Panc1 (cell line): ENCODE data around the gene TFEB. TPM values are rescaled to one million over a fixed set of nuclear protein-coding genes. Genes with fewer than 3 reads are reported as not detected.

Experiments used
- ATAC-seq: fragments of 200-7000 bp; cut with Tn5 transposase; 2 replicates; pipeline ENCODE4 v1.9.1; 2020; ENCODE audit warnings: mild to moderate bottlenecking, moderate library complexity
- BruUV-seq: library from RNA; stranded (reverse); fragments of 400-500 nt; replicated peaks from 2 replicates; lab custom pipeline; 2021; lab: Mats Ljungman, UMichigan
- CTCF ChIA-PET: fragments of 300-600 bp; sonication (Branson Sonifier 250); formaldehyde crosslinking; loops from one replicate; lab custom pipeline; 2022; ENCODE audit warnings: antibody characterized with exemption; lab: Charles Lee
- POLR2A ChIA-PET: fragments of 300-600 bp; sonication (Branson Sonifier 250); formaldehyde crosslinking; loops from one replicate; lab custom pipeline; 2022; ENCODE audit warnings: antibody characterized with exemption; lab: Charles Lee
- DNase-seq: peaks from one replicate; pipeline ENCODE4 v3.0.0-alpha.2; 2010; ENCODE audit warnings: low read depth, low spot score
- H3K27ac ChIP-seq: 2 replicates; pipeline ENCODE4 v1.5.1; 2011; ENCODE audit warnings: mild to moderate bottlenecking, low read length, inconsistent platforms
- H3K27me3 ChIP-seq: fragments of 200-500 bp; sonication (Bioruptor generic); 2 replicates; pipeline ENCODE4 v1.6.0; 2014; ENCODE audit warnings: low read length, inconsistent platforms; ENCODE audit not compliant: control insufficient read depth, insufficient read depth
- H3K36me3 ChIP-seq: fragments of 200-500 bp; sonication (Bioruptor generic); 2 replicates; pipeline ENCODE4 v1.5.1; 2014; ENCODE audit warnings: inconsistent platforms, mild to moderate bottlenecking, low read length, moderate library complexity; ENCODE audit not compliant: control insufficient read depth, insufficient read depth
- H3K4me1 ChIP-seq: 2 replicates; pipeline ENCODE4 v1.5.1; 2011; ENCODE audit warnings: inconsistent platforms, mild to moderate bottlenecking, low read length, moderate library complexity; ENCODE audit not compliant: control insufficient read depth, insufficient read depth
- H3K4me3 ChIP-seq, 2 experiments: 2 replicates each; pipeline ENCODE4 v1.5.1; 2011 to 2012; ENCODE audit warnings: low read depth in 2 of 2, low read length in 2 of 2, mild to moderate bottlenecking in 2 of 2, inconsistent platforms in 1 of 2, moderate library complexity in 1 of 2
- H3K9me3 ChIP-seq: fragments of 200-500 bp; sonication (Bioruptor generic); 2 replicates; pipeline ENCODE4 v1.5.1; 2014; ENCODE audit warnings: low read depth, mild to moderate bottlenecking, inconsistent platforms, low read length, moderate library complexity; ENCODE audit not compliant: control insufficient read depth, insufficient read depth
- POLR2AphosphoS5 ChIP-seq: IDR thresholded peaks from 2 replicates; pipeline ENCODE4 v1.6.1; 2012; ENCODE audit warnings: mild to moderate bottlenecking, low read depth, low read length, moderate library complexity
- SIN3A ChIP-seq: IDR thresholded peaks from 2 replicates; pipeline ENCODE4 v1.6.1; 2012; ENCODE audit warnings: low read depth, mild to moderate bottlenecking, low read length, moderate library complexity, borderline replicate concordance; ENCODE audit not compliant: insufficient read depth
- TCF7L2 ChIP-seq: IDR thresholded peaks from 2 replicates; pipeline ENCODE4 v1.6.1; 2011; ENCODE audit warnings: mild to moderate bottlenecking, low read depth, low read length, inconsistent platforms
- in situ Hi-C: cut with HindIII; loops from 2 replicates; pipeline ENCODE4 v1.10.0; 2016; ENCODE audit warnings: low sequenced_read_pairs, low pct_unique_long_range_greater_than_20kb
- intact Hi-C: fragments of 100-400 bp; cut with micrococcal nuclease; formaldehyde crosslinking; loops from one replicate; pipeline ENCODE4 v1.10.0; 2022; ENCODE audit not compliant: unreplicated experiment
- total RNA-seq: library from RNA; stranded (reverse); gene quantifications from one replicate; pipeline ENCODE4 v1.2.1, GENCODE V29; 2021; ENCODE audit not compliant: unreplicated experiment
- TF ChIP-seq, protein P1 (sequence below): fragments of 450-650 bp; IDR thresholded peaks from 2 replicates; pipeline ENCODE4 v1.5.1; 2017; ENCODE audit warnings: mild to moderate bottlenecking
- TF ChIP-seq, protein P2 (sequence below), 2 experiments: IDR thresholded peaks; 2 replicates each; pipeline ENCODE4 v1.6.1; 2011 to 2012; ENCODE audit warnings: low read depth in 2 of 2, control low read depth in 1 of 2, low read length in 1 of 2, mild to moderate bottlenecking in 1 of 2, moderate library complexity in 1 of 2; ENCODE audit not compliant: insufficient read depth in 1 of 2

TFEB gene
- total RNA-seq, 1 experiment from 2014 or later: 13.3 TPM

- no peak for TF ChIP-seq TCF7L2
Observed at GRCh38 chr6:41674231-41675000, 61.0 kb downstream of the TFEB start (continued).

GRCh38 chr6:41673704-41674000, 61.8 kb downstream of the TFEB start:
- in situ Hi-C loops: no loop called here
- no peak for ATAC-seq
- Histone ChIP-seq H3K27me3 (no peaks in the 10 kb centered on the region), H3K9me3 (peaks cover 2% of the 10 kb centered on the region; the same call in 1 of the 2 replicates), H3K4me3 (no peak overlapping the region), H3K4me1 (no peaks in the 10 kb centered on the region), H3K36me3 (no peaks in the 10 kb centered on the region), H3K27ac (no peak overlapping the region)
- intact Hi-C loops: no loop called here
- TF ChIP-seq TCF7L2 (no peak), POLR2AphosphoS5 (no peak), SIN3A (no peak)
- TF ChIP-seq, protein P1, sequence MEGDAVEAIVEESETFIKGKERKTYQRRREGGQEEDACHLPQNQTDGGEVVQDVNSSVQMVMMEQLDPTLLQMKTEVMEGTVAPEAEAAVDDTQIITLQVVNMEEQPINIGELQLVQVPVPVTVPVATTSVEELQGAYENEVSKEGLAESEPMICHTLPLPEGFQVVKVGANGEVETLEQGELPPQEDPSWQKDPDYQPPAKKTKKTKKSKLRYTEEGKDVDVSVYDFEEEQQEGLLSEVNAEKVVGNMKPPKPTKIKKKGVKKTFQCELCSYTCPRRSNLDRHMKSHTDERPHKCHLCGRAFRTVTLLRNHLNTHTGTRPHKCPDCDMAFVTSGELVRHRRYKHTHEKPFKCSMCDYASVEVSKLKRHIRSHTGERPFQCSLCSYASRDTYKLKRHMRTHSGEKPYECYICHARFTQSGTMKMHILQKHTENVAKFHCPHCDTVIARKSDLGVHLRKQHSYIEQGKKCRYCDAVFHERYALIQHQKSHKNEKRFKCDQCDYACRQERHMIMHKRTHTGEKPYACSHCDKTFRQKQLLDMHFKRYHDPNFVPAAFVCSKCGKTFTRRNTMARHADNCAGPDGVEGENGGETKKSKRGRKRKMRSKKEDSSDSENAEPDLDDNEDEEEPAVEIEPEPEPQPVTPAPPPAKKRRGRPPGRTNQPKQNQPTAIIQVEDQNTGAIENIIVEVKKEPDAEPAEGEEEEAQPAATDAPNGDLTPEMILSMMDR: no peak
- TF ChIP-seq, protein P2, sequence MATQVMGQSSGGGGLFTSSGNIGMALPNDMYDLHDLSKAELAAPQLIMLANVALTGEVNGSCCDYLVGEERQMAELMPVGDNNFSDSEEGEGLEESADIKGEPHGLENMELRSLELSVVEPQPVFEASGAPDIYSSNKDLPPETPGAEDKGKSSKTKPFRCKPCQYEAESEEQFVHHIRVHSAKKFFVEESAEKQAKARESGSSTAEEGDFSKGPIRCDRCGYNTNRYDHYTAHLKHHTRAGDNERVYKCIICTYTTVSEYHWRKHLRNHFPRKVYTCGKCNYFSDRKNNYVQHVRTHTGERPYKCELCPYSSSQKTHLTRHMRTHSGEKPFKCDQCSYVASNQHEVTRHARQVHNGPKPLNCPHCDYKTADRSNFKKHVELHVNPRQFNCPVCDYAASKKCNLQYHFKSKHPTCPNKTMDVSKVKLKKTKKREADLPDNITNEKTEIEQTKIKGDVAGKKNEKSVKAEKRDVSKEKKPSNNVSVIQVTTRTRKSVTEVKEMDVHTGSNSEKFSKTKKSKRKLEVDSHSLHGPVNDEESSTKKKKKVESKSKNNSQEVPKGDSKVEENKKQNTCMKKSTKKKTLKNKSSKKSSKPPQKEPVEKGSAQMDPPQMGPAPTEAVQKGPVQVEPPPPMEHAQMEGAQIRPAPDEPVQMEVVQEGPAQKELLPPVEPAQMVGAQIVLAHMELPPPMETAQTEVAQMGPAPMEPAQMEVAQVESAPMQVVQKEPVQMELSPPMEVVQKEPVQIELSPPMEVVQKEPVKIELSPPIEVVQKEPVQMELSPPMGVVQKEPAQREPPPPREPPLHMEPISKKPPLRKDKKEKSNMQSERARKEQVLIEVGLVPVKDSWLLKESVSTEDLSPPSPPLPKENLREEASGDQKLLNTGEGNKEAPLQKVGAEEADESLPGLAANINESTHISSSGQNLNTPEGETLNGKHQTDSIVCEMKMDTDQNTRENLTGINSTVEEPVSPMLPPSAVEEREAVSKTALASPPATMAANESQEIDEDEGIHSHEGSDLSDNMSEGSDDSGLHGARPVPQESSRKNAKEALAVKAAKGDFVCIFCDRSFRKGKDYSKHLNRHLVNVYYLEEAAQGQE (IDR thresholded peaks at IDR 0.05; ENCODE audit: insufficient read depth in 1 of 2, low read depth in 2 of 2, low read length in 1 of 2): no peak
- CTCF ChIA-PET: no interaction called here
- POLR2A ChIA-PET: no interaction called here
- no peak for DNase-seq
- no TSS peak for BruUV-seq

- peaks cover 2% of the 10 kb centered on the region; the same call in 1 of the 2 replicates for H3K9me3 ChIP-seq
- ChIA-PET CTCF (no interaction called here), POLR2A (no interaction called here)
- H3K27ac ChIP-seq: no peak overlapping the region
- TF ChIP-seq POLR2AphosphoS5: no peak
- TF ChIP-seq, protein P2 (IDR thresholded peaks at IDR 0.05; ENCODE audit: insufficient read depth in 1 of 2, low read depth in 2 of 2, low read length in 1 of 2): no peak
- TF ChIP-seq SIN3A: no peak
- TF ChIP-seq TCF7L2: no peak
- TF ChIP-seq, protein P1: no peak
- no peaks in the 10 kb centered on the region for H3K27me3 ChIP-seq
- in situ Hi-C loops (no loop called here), intact Hi-C loops (no loop called here)
- ATAC-seq (peak; percentile 36), DNase-seq (no peak)
- H3K4me3 ChIP-seq: no peak overlapping the region
- BruUV-seq: no TSS peak
- H3K4me1 ChIP-seq: no peaks in the 10 kb centered on the region
- no peaks in the 10 kb centered on the region for H3K36me3 ChIP-seq
Observed at GRCh38 chr6:41672816-41673703, 62.3 kb downstream of the TFEB start.
